Activated CD4-positive, alpha-beta T cell treated with anti-CD3 and anti-CD28 coated beads, Interleukin-2, amount 10 ng/mL, durations not matched to agents 24 days and 14 days (primary cell): ENCODE results near the gene ETV2. TPM values are rescaled to one million over a fixed set of nuclear protein-coding genes. Genes with fewer than 3 reads are reported as not detected.
A peak's percentile ranks its signal among the peaks of the same experiment; 100 is the strongest.

Experiments used
- DNase-seq: peaks from one replicate; pipeline ENCODE4 v3.0.0; 2022
- H3K27ac Mint-ChIP-seq: one replicate; pipeline ENCODE4 v1.8.0; 2022; ENCODE audit warnings: mild to moderate bottlenecking, mixed read lengths
- H3K27me3 Mint-ChIP-seq: one replicate; pipeline ENCODE4 v1.8.0; 2022; ENCODE audit warnings: mixed read lengths
- H3K36me3 Mint-ChIP-seq: one replicate; pipeline ENCODE4 v1.8.0; 2022; ENCODE audit warnings: low read depth, mild to moderate bottlenecking, mixed read lengths
- H3K4me1 Mint-ChIP-seq: one replicate; pipeline ENCODE4 v1.8.0; 2021; ENCODE audit warnings: mixed read lengths
- H3K4me3 Mint-ChIP-seq: one replicate; pipeline ENCODE4 v1.8.0; 2022; ENCODE audit warnings: mild to moderate bottlenecking, moderate library complexity, mixed read lengths
- H3K9me3 Mint-ChIP-seq: one replicate; pipeline ENCODE4 v1.8.0; 2021; ENCODE audit warnings: mixed read lengths
- intact Hi-C: fragments of 100-400 bp; cut with micrococcal nuclease; formaldehyde crosslinking; loops from one replicate; pipeline ENCODE4 v1.15.1; 2023
- total RNA-seq: library from RNA; stranded (reverse); gene quantifications from 2 replicates; pipeline ENCODE4 v1.2.3, GENCODE V29; 2022

ETV2 gene
- total RNA-seq, 1 donor from 2014 or later: 0.93 TPM

- Mint-ChIP-seq H3K36me3 (peaks cover 13% of the 10 kb centered on the region), H3K4me1 (peaks cover 28% of the 10 kb centered on the region), H3K4me3 (peak overlapping the region; percentile 89), H3K27me3 (no peaks in the 10 kb centered on the region), H3K9me3 (peaks cover 2% of the 10 kb centered on the region), H3K27ac (peak overlapping the region; percentile 92)
- intact Hi-C loops: loop anchor here (2.0 kb wide), 1 partner anchor 35 kb away; the partner anchor contains the start of gene COX6B1
- DNase-seq: peak; percentile 56
Measured at GRCh38 chr19:35613574-35613973, 28.0 kb upstream of the ETV2 start.

DNA sequence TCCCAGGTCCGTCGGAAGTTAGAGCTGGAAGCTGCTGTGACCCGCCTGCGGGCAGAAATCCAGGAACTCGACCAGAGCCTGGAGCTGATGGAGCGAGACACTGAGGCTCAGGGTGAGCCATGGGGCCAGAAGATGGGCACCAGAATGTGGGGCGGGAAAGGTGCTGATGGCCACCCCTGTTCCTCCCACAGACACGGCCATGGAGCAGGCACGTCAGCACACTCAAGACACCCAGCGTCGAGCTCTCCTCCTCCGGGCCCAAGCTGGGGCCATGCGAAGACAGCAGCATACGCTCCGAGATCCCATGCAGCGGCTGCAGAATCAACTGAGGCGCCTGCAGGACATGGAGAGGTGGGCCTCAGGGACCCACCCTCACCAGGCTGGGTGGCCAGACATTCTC lies 26.5 kb upstream of the ETV2 start:
- Mint-ChIP-seq H3K4me1 (peaks cover 18% of the 10 kb centered on the region), H3K27me3 (no peaks in the 10 kb centered on the region), H3K4me3 (no peak overlapping the region), H3K36me3 (peaks cover 11% of the 10 kb centered on the region), H3K9me3 (no peaks in the 10 kb centered on the region), H3K27ac (no peak overlapping the region)
- intact Hi-C loops: no loop called here
- no peak for DNase-seq

DNA sequence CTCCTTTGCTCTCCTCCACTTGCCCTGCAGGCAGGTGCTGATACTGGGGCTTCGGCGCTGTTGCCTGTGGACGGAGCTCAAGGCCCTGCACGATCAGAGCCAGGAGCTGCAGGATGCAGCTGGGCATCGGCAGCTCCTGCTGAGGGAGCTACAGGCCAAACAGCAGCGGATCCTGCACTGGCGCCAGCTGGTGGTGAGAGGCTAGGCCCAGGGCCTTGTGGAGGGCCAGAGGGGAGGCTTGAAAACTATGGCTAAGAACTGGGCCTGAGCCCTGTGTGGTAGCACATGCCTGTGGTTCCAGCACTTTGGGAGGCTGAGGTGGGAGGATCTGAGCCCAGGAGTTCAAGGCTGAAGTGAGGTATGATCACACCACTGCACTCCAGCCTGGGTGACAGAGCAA lies 22.7 kb upstream of the ETV2 start:
- no peak for DNase-seq
- H3K36me3 Mint-ChIP-seq: peaks cover 17% of the 10 kb centered on the region
- H3K27ac Mint-ChIP-seq: no peak overlapping the region
- H3K27me3 Mint-ChIP-seq: no peaks in the 10 kb centered on the region
- peaks cover under 1% of the 10 kb centered on the region for H3K4me1 Mint-ChIP-seq
- H3K9me3 Mint-ChIP-seq: no peaks in the 10 kb centered on the region
- no peak overlapping the region for H3K4me3 Mint-ChIP-seq
- intact Hi-C loops: no loop called here

DNA sequence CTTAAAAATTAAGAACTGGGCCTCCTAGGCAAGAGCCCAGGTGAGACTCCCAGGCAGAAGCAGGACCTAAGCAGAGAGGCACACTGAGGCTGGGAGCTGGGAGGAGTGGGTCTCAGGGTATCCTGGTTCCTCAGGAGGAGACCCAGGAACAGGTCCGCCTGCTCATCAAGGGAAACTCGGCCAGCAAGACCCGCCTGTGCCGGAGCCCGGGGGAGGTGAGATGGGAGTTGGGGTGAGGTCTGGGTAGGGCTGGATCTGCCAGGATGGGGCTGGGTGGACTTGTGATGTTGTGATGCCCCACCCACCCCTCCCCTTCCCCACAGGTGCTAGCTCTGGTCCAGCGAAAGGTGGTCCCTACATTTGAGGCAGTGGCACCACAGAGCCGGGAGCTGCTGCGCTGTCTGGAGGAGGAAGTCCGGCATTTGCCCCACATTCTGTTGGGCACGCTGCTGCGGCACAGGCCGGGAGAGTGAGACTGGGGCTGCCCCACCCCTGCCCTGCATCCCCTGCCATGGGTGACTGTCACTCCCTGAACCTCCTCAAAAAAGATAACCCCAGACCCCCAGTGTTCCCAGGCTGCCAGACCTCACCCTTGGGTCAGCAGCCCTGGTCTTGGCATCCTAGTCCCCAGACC lies 22.1 kb upstream of the ETV2 start:
- intact Hi-C loops: no loop called here
- Mint-ChIP-seq H3K36me3 (peaks cover 16% of the 10 kb centered on the region), H3K4me3 (no peak overlapping the region), H3K27ac (no peak overlapping the region), H3K27me3 (no peaks in the 10 kb centered on the region), H3K9me3 (no peaks in the 10 kb centered on the region), H3K4me1 (no peaks in the 10 kb centered on the region)
- no peak for DNase-seq

- DNase-seq: no peak
- Mint-ChIP-seq H3K36me3 (peaks cover 14% of the 10 kb centered on the region), H3K9me3 (no peaks in the 10 kb centered on the region), H3K4me1 (no peaks in the 10 kb centered on the region), H3K27ac (no peak overlapping the region), H3K27me3 (no peaks in the 10 kb centered on the region), H3K4me3 (no peak overlapping the region)
- intact Hi-C loops: no loop called here
Measured at GRCh38 chr19:35620001-35620400, 21.5 kb upstream of the ETV2 start.

DNA sequence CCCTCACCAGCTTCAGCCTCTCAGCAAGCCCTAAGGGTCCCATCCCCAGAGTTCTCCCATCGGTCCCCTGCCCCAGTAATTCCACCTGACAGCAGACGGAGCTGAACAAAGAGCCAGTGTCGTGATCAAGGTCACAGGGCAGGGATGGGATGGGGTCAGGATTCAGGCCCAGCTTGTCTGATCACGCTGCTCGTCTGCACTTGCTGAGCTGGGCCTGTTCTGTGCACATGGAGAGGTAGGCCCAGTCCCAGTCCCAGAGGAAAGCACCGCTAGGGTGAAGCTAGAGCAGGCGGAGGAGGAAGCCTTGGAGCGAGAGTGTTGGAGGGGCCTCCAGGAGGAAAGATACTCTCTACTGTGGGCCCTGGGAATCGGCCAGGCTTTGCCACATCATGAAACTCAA lies 19.8 kb upstream of the ETV2 start:
- no peaks in the 10 kb centered on the region for H3K9me3 Mint-ChIP-seq
- H3K27ac Mint-ChIP-seq: no peak overlapping the region
- H3K4me3 Mint-ChIP-seq: no peak overlapping the region
- H3K27me3 Mint-ChIP-seq: no peaks in the 10 kb centered on the region
- no peaks in the 10 kb centered on the region for H3K4me1 Mint-ChIP-seq
- H3K36me3 Mint-ChIP-seq: peaks cover 7% of the 10 kb centered on the region
- intact Hi-C loops: no loop called here
- no peak for DNase-seq

- H3K27me3 Mint-ChIP-seq: no peaks in the 10 kb centered on the region
- H3K36me3 Mint-ChIP-seq: peaks cover 7% of the 10 kb centered on the region
- no peak overlapping the region for H3K4me3 Mint-ChIP-seq
- no peaks in the 10 kb centered on the region for H3K9me3 Mint-ChIP-seq
- H3K4me1 Mint-ChIP-seq: no peaks in the 10 kb centered on the region
- intact Hi-C loops: no loop called here
- H3K27ac Mint-ChIP-seq: no peak overlapping the region
- DNase-seq: no peak
Measured at GRCh38 chr19:35622750-35623149, 18.8 kb upstream of the ETV2 start.

DNA sequence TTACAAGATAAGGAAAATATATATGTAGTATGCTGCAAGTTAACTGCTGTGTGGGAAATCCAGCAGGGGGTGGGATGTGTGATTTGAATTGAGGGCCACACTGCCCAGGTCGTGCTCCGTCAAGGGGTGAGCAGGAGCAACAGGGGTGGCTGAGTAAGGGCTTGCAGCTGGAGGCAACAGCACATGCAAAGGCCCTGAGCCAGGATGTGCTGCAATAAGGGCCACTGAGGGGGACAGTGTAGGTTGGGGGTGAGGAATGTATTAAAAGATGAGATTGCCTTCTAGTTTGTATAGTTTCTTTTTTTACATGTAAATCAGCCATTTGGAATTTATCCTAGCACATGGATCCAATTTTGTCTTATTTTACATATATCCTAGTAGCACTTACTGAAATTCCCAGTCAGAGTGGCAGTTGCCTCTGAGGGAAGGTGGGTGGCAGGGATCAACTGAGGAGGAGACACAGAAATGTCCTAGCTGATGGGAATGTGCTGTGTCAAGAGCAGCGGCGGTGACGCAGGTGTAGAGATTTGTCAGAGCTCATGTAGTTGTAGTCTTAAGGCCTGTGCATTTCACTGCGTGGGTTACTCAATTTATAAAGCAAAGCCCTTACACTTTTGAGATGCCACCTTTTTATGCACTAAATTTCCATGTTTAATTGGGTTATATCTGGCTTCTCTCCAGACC lies 18.1 kb upstream of the ETV2 start:
- Mint-ChIP-seq H3K9me3 (no peaks in the 10 kb centered on the region), H3K27ac (no peak overlapping the region), H3K36me3 (peaks cover 7% of the 10 kb centered on the region), H3K4me3 (no peak overlapping the region), H3K4me1 (peaks cover 4% of the 10 kb centered on the region), H3K27me3 (no peaks in the 10 kb centered on the region)
- intact Hi-C loops: no loop called here
- DNase-seq: no peak

DNA sequence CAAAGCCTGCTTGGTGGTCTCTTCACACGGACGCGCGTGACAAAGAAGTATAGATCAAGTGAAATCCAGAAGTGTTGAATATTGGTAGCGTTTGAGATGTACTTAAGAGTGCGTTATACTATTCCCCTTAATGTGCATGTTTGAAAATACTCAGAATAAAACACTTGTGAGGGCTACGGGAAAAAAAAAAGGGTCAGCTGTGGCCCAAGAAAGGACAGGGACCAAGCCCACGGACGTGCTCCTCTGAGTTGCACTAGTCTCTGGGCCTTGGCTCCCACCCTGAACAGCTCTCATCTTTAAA lies 13.3 kb upstream of the ETV2 start:
- Mint-ChIP-seq H3K27me3 (peaks cover 2% of the 10 kb centered on the region), H3K4me3 (peak overlapping the region; percentile 99), H3K36me3 (peaks cover 30% of the 10 kb centered on the region), H3K27ac (peak overlapping the region; percentile 100), H3K4me1 (peaks cover 22% of the 10 kb centered on the region), H3K9me3 (no peaks in the 10 kb centered on the region)
- DNase-seq: no peak
- intact Hi-C loops: loop anchor here (1.0 to 5.0 kb wide), 4 partner anchors 16 to 84 kb away; partner anchors contain the start of genes HAUS5 and TMEM147

DNA sequence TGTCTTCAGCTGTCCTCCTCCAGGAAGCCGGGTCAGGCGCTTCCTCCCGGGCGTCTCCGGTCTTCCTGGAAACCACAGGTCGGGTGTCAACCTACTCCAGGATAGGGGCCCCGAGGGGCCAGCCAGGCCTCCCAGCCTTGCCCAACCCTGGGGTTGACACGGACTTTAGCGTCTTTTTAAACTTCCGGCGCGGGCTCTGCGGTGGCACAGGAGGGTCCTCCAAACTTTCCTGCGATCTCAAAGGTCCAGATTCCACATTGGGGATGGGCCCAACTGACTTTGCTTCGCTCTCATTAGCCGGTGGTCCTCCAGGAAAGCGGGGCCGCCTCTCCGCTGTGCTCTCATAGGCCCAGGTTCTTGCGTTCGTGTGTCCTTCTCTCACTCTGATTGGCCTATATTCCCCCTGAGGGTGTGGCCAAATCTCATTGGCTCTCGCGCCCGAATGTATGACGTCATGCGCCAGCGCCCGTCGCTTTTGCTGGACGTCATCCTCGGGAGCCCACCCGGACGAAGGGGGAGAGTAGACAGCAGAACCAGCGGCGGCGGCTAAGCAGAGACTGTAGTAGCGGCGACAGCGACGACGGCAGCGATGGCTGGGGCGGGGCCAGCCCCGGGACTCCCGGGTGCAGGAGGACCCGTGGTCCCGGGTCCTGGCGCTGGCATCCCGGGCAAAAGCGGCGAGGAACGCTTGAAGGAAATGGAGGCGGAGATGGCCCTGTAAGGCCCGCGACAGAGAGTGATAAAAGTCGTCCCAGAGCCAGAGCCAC lies 12.8 kb upstream of the ETV2 start, which contains the start of gene RBM42:
Gene RBM42 (plus strand): TSS at position 472 of the 767 bp plus-strand sequence. CDS start 118 bp downstream, at position 590.
- H3K4me1 Mint-ChIP-seq: peaks cover 23% of the 10 kb centered on the region
- peaks cover 33% of the 10 kb centered on the region for H3K36me3 Mint-ChIP-seq
- H3K27me3 Mint-ChIP-seq: peaks cover 2% of the 10 kb centered on the region
- intact Hi-C loops: loop anchor here (1.0 to 5.0 kb wide), 4 partner anchors 16 to 84 kb away; partner anchors contain the start of genes HAUS5 and TMEM147
- no peaks in the 10 kb centered on the region for H3K9me3 Mint-ChIP-seq
- peak; percentile 99 for DNase-seq
- peak within 1 kb of the TSS; percentile 99 for H3K4me3 Mint-ChIP-seq
- H3K27ac Mint-ChIP-seq: peak within 1 kb of the TSS; percentile 100

DNA sequence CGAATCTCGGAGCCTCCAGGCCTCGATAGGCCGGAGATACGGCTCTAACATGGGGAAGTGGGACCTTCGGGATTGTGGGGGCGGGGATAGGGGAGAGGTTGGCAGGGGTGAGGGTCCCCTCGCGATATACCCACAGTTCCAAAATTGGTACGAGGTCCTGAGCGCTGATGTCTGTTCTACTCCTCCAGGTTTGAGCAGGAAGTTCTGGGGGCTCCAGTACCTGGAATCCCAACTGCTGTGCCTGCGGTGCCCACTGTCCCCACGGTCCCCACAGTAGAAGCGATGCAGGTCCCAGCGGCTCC lies 12.3 kb upstream of the ETV2 start:
- peaks cover 2% of the 10 kb centered on the region for H3K27me3 Mint-ChIP-seq
- intact Hi-C loops: loop anchor here (5.0 kb wide), 2 partner anchors 82 to 83 kb away; partner anchors contain the start of gene TMEM147
- DNase-seq: no peak
- H3K27ac Mint-ChIP-seq: peak overlapping the region; percentile 100
- no peaks in the 10 kb centered on the region for H3K9me3 Mint-ChIP-seq
- H3K36me3 Mint-ChIP-seq: peaks cover 38% of the 10 kb centered on the region
- peaks cover 23% of the 10 kb centered on the region for H3K4me1 Mint-ChIP-seq
- H3K4me3 Mint-ChIP-seq: peak overlapping the region; percentile 99

DNA sequence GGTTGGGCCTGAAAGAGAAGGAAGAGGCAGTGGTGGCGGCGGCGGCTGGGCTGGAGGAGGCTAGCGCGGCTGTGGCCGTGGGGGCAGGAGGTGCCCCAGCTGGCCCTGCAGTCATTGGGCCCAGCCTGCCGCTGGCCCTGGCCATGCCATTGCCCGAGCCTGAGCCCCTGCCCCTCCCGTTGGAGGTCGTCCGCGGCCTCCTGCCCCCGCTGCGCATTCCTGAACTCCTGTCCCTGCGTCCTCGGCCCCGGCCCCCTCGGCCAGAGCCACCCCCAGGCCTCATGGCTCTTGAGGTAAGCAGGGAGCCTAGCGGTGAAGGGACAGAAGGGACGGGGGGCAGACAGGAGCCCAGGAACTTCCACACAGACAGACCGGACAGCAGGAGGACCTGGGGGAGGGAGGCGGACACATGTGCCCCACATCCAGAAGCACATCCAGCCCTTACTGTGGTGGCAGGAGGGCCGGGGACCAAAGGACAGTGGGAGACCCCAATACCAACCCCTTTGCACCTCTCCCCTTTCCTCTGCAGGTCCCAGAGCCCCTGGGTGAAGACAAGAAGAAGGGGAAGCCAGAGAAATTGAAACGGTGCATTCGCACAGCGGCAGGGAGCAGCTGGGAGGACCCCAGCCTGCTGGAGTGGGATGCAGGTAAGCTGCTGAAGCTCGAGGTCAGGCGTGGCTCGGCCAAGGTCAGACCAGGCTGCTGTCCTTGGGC lies 7.7 kb upstream of the ETV2 start:
- Mint-ChIP-seq H3K4me3 (no peak overlapping the region), H3K27ac (no peak overlapping the region), H3K9me3 (no peaks in the 10 kb centered on the region), H3K4me1 (peaks cover 15% of the 10 kb centered on the region), H3K36me3 (peaks cover 58% of the 10 kb centered on the region), H3K27me3 (peaks cover under 1% of the 10 kb centered on the region)
- intact Hi-C loops: no loop called here
- no peak for DNase-seq

DNA sequence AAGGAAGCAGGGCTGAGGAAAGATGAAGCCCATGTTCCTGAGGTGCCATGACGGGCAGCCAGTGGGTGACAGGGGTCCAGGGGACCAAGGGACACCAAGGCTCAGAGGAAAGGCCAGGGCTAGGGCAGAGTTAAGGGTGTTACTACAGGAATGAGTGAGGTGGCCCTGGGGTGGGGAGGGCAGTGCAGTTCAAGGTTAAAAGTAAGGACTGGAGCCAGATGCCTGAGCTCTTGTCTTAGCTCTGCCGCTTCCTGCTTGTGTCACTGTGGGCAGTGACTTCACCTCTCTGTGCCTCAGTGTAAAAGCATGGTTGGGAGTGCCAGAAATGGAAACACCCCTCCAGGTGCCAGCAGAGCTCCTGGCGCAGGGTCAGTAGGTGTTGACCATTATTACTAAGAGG lies 4.9 kb upstream of the ETV2 start:
- intact Hi-C loops: no loop called here
- H3K4me1 Mint-ChIP-seq: peaks cover 15% of the 10 kb centered on the region
- H3K9me3 Mint-ChIP-seq: no peaks in the 10 kb centered on the region
- H3K27me3 Mint-ChIP-seq: no peaks in the 10 kb centered on the region
- H3K36me3 Mint-ChIP-seq: peaks cover 47% of the 10 kb centered on the region
- no peak for DNase-seq
- no peak overlapping the region for H3K27ac Mint-ChIP-seq
- no peak overlapping the region for H3K4me3 Mint-ChIP-seq

- intact Hi-C loops: no loop called here
Measured at GRCh38 chr19:35637165-35637564, 4.4 kb upstream of the ETV2 start.

More at GRCh38 chr19:35637165-35637564, 4.4 kb upstream of the ETV2 start:
- Mint-ChIP-seq H3K4me3 (no peak overlapping the region), H3K36me3 (peaks cover 42% of the 10 kb centered on the region), H3K4me1 (peaks cover 17% of the 10 kb centered on the region), H3K27me3 (no peaks in the 10 kb centered on the region), H3K27ac (no peak overlapping the region), H3K9me3 (no peaks in the 10 kb centered on the region)
- DNase-seq: no peak
